HG03558 (cell line): Measurements from ENCODE around the gene APP.
A peak's percentile ranks its signal among the peaks of the same experiment; 100 is the strongest.
"Not testable (repeated sequence)": the region's sequence is repeated elsewhere in the genome, so short reads cannot be mapped to it uniquely, and the experiment has no call there.

Source experiments
- ATAC-seq: cut with Tn5 transposase; IDR thresholded peaks from one replicate; pipeline ENCODE4 v1.9.1; 2021; ENCODE audit warnings: moderate number of reproducible peaks; ENCODE audit not compliant: unreplicated experiment; ENCODE audit errors: extremely low read depth

APP gene

GRCh38 chr21:25925064-25925800, 245.3 kb downstream of the APP start:
- no peak for ATAC-seq

- ATAC-seq, result not testable (repeated sequence)
Observed at GRCh38 chr21:25918152-25918551, 252.4 kb downstream of the APP start.

GRCh38 chr21:25916226-25916625, 254.3 kb downstream of the APP start:
- no peak for ATAC-seq

- no peak for ATAC-seq
Observed at GRCh38 chr21:25913479-25913878, 257.1 kb downstream of the APP start.

- no peak for ATAC-seq
Observed at GRCh38 chr21:25912402-25912746, 258.2 kb downstream of the APP start.

- no peak for ATAC-seq
Observed at GRCh38 chr21:25911730-25912401, 258.7 kb downstream of the APP start.

GRCh38 chr21:25910809-25911208, 259.8 kb downstream of the APP start:
- ATAC-seq, result no peak

- ATAC-seq, result no peak
Observed at GRCh38 chr21:25909341-25909740, 261.2 kb downstream of the APP start.

- no peak for ATAC-seq
Observed at GRCh38 chr21:25908495-25908894, 262.1 kb downstream of the APP start.

GRCh38 chr21:25907573-25908275, 262.8 kb downstream of the APP start:
- no peak for ATAC-seq

- ATAC-seq, result no peak
Observed at GRCh38 chr21:25906587-25906986, 264.0 kb downstream of the APP start.

- no peak for ATAC-seq
Observed at GRCh38 chr21:25905126-25905525, 265.4 kb downstream of the APP start.

- no peak for ATAC-seq
Observed at GRCh38 chr21:25904044-25904695, 266.4 kb downstream of the APP start.

- peak; percentile 61 for ATAC-seq
Observed at GRCh38 chr21:25903607-25904006, 267.0 kb downstream of the APP start.

GRCh38 chr21:25901330-25901979, 269.1 kb downstream of the APP start:
- ATAC-seq, result no peak

- no peak for ATAC-seq
Observed at GRCh38 chr21:25898671-25899070, 271.9 kb downstream of the APP start.

- ATAC-seq, result no peak
Observed at GRCh38 chr21:25897383-25897782, 273.2 kb downstream of the APP start.

- no peak for ATAC-seq
Observed at GRCh38 chr21:25896501-25897056, 274.0 kb downstream of the APP start.

GRCh38 chr21:25895565-25896205, 274.9 kb downstream of the APP start:
- peak; percentile 49 for ATAC-seq

- no peak for ATAC-seq
Observed at GRCh38 chr21:25893191-25893590, 277.4 kb downstream of the APP start.
